Testis (tissue), 3 donors: ENCODE measurements around the gene RTCA. TPM values are rescaled to one million over a fixed set of nuclear protein-coding genes. Genes with fewer than 3 reads are reported as not detected.

Experiments
- DNase-seq: peaks from one replicate; pipeline ENCODE4 v3.0.0-alpha.2; 2019
- H3K27ac ChIP-seq, 2 donors: fragments of 200-600 bp; sonication (generic); one replicate each; pipeline ENCODE4 v1.5.1; 2019
- H3K27me3 ChIP-seq: fragments of 200-600 bp; sonication (generic); one replicate; pipeline ENCODE4 v1.5.1; 2019
- H3K36me3 ChIP-seq: fragments of 200-600 bp; sonication (generic); one replicate; pipeline ENCODE4 v1.5.1; 2017; ENCODE audit warnings: low read depth; ENCODE audit errors: missing control alignments
- H3K4me1 ChIP-seq: fragments of 200-600 bp; sonication (generic); one replicate; pipeline ENCODE4 v1.5.1; 2019
- H3K4me3 ChIP-seq, 2 donors: fragments of 200-600 bp; sonication (generic); one replicate each; pipeline ENCODE4 v1.5.1; 2017 to 2019
- H3K9me3 ChIP-seq: fragments of 200-600 bp; sonication (generic); one replicate; pipeline ENCODE4 v1.5.1; 2017
- POLR2A ChIP-seq: fragments of 450-650 bp; IDR thresholded peaks from one replicate; pipeline ENCODE4 v1.6.1; 2017; ENCODE audit warnings: antibody characterized with exemption, mild to moderate bottlenecking, moderate library complexity
- WGBS, 2 donors: methylation state at CpG; one replicate each; pipeline ENCODE4 v1.1.5; 2018; 5-methylcytosine and 5-hydroxymethylcytosine counted together
- intact Hi-C: fragments of 100-400 bp; cut with DNase I; formaldehyde crosslinking; loops from one replicate; pipeline ENCODE4 v1.15.1; 2023; ENCODE audit warnings: low total_unique reads
- polyA plus RNA-seq: library from polyadenylated mRNA; stranded (reverse); fragments of 350-450 nt; fragmentation: Illumina TruSeq; extraction: RNeasy Lipid Tissue Mini Kit (QIAGEN cat#74804); gene quantifications from one replicate; pipeline ENCODE4 v1.2.3, GENCODE V29; 2014; ENCODE audit warnings: low read depth, low replicate concordance; ENCODE audit not compliant: insufficient read depth
- total RNA-seq, 2 donors: library from RNA; depleted of rRNA; stranded (reverse); fragments of >200 nt; gene quantifications; one replicate each; pipeline ENCODE4 v1.2.3, GENCODE V29; 2016
- TF ChIP-seq, protein P1 (sequence below), 3 experiments: fragments of 450-650 bp in 2 of 3; fragments of 200-600 bp in 1 of 3; sonication (generic) in 1 of 3; IDR thresholded peaks; one replicate each; pipeline ENCODE4 v1.5.1; 2016 to 2019; ENCODE audit warnings: antibody characterized with exemption in 3 of 3, mild to moderate bottlenecking in 2 of 3, moderate library complexity in 1 of 3

The RTCA gene
- total and polyA plus RNA-seq, 3 donors from 2014 or later: 20.9 to 30.0 (median 24.2) TPM

- intact Hi-C loops: no loop called here
- DNase-seq: no peak
- WGBS, 2 donors: 79 to 82% methylated on average over 2 of the region's 2 CpGs
These were observed 14.1 kb downstream of the RTCA start for GRCh38 chr1:100279954-100280682.

DNA sequence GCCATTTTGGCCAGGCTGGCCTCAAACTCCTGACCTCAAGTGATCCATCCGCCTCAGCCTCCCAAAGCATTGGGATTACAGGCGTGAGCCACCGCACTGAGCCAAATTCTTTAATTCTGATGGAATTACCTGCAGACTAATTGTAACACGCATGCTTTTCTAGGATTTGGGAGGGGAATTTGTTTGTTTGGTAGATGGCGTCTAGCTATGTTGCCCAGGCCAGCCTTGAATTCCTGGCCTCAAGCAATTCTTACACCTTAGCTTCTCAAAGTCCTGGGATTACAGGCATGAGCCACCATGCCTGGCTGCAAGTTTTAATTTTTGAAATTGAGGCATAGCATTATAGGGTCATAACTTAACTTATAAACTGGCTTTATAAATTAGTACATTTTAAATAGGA lies 18.6 kb downstream of the RTCA start:
- no peaks in the 10 kb centered on the region for H3K9me3 ChIP-seq
- no peak overlapping the region for H3K27ac ChIP-seq
- H3K4me3 ChIP-seq: no peak overlapping the region
- H3K27me3 ChIP-seq: no peaks in the 10 kb centered on the region
- H3K4me1 ChIP-seq: no peaks in the 10 kb centered on the region
- TF ChIP-seq, protein P1, sequence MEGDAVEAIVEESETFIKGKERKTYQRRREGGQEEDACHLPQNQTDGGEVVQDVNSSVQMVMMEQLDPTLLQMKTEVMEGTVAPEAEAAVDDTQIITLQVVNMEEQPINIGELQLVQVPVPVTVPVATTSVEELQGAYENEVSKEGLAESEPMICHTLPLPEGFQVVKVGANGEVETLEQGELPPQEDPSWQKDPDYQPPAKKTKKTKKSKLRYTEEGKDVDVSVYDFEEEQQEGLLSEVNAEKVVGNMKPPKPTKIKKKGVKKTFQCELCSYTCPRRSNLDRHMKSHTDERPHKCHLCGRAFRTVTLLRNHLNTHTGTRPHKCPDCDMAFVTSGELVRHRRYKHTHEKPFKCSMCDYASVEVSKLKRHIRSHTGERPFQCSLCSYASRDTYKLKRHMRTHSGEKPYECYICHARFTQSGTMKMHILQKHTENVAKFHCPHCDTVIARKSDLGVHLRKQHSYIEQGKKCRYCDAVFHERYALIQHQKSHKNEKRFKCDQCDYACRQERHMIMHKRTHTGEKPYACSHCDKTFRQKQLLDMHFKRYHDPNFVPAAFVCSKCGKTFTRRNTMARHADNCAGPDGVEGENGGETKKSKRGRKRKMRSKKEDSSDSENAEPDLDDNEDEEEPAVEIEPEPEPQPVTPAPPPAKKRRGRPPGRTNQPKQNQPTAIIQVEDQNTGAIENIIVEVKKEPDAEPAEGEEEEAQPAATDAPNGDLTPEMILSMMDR (IDR thresholded peaks at IDR 0.05): no peak
- TF ChIP-seq POLR2A: no peak
- no peak for DNase-seq
- WGBS, 2 donors: 92 to 96% methylated on average over 4 to 5 of the region's 5 CpGs
- intact Hi-C loops: no loop called here
- no peaks in the 10 kb centered on the region for H3K36me3 ChIP-seq

More at GRCh38 chr1:100279954-100280682, 14.1 kb downstream of the RTCA start:
- no peak overlapping the region for H3K4me3 ChIP-seq
- no peaks in the 10 kb centered on the region for H3K36me3 ChIP-seq
- H3K27ac ChIP-seq: no peak overlapping the region
- no peaks in the 10 kb centered on the region for H3K9me3 ChIP-seq
- H3K4me1 ChIP-seq: no peaks in the 10 kb centered on the region
- H3K27me3 ChIP-seq: no peaks in the 10 kb centered on the region
- TF ChIP-seq POLR2A: no peak
- TF ChIP-seq, protein P1 (IDR thresholded peaks at IDR 0.05): no peak

DNA sequence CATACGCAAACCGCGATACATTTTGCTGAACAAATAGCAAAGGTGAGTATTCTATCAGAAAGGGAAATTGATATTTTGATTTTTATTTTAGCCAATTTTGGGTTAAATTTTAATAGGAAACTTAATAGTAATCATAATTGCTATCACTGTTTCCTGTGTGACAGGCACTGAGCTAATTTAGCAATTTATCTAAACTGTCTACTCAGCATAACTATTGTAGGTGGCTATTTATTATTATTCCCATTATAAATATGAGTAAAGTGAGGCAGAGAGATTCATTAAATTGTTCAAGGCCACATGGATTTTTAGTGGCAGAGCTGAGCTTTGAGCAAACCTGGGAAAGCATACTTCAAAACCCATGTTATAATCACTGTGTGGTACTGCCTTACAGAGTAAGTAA lies 21.1 kb downstream of the RTCA start:
- intact Hi-C loops: no loop called here

GRCh38 chr1:100290291-100290690 lies 24.3 kb downstream of the RTCA start:
- no peak for DNase-seq
- H3K36me3 ChIP-seq: no peaks in the 10 kb centered on the region
- no peak for TF ChIP-seq POLR2A
- TF ChIP-seq, protein P1 (IDR thresholded peaks at IDR 0.05): no peak
- H3K4me3 ChIP-seq: no peak overlapping the region
- intact Hi-C loops: no loop called here
- WGBS, 2 donors: 88 to 95% methylated on average over 2 of the region's 2 CpGs
- no peak overlapping the region for H3K27ac ChIP-seq
- H3K27me3 ChIP-seq: no peaks in the 10 kb centered on the region
- H3K4me1 ChIP-seq: no peaks in the 10 kb centered on the region
- no peaks in the 10 kb centered on the region for H3K9me3 ChIP-seq

More for the DNA sequence above, 21.1 kb downstream of the RTCA start:
- 92 to 97% methylated on average over 3 of the region's 3 CpGs for WGBS, 2 donors
- Histone ChIP-seq H3K27me3 (no peaks in the 10 kb centered on the region), H3K27ac (no peak overlapping the region), H3K4me3 (no peak overlapping the region), H3K36me3 (no peaks in the 10 kb centered on the region), H3K4me1 (no peaks in the 10 kb centered on the region), H3K9me3 (no peaks in the 10 kb centered on the region)
- DNase-seq: no peak
- TF ChIP-seq, protein P1 (IDR thresholded peaks at IDR 0.05): no peak
- TF ChIP-seq POLR2A: no peak

DNA sequence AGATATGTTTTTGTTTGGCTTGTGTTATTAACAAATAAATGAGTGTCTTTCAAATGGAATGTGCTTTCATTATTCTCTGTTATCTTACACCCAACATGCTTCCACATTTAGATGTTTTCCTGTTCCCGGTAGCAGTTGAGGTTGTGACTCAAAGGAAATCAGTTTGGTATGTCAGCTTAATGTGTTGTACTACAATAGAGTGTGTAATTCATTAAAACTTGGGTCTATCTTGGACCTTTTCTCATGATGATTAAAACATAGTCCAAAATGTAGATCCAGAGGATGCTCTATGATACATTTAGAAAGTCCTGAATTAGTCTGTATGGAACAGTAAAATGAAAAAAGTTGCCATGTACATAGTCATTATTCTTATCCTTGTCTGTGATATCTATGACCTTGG lies 26.7 kb downstream of the RTCA start:
- intact Hi-C loops: no loop called here
- TF ChIP-seq, protein P1 (IDR thresholded peaks at IDR 0.05): no peak
- TF ChIP-seq POLR2A: no peak
- Histone ChIP-seq H3K27me3 (no peaks in the 10 kb centered on the region), H3K4me1 (no peaks in the 10 kb centered on the region), H3K27ac (no peak overlapping the region), H3K4me3 (no peak overlapping the region), H3K9me3 (no peaks in the 10 kb centered on the region), H3K36me3 (no peaks in the 10 kb centered on the region)
- WGBS, 2 donors: 50 to 52% methylated on average over 1 of the region's 1 CpG
- DNase-seq: no peak
